Psoas muscle (tissue), 8 donors: Measurements from ENCODE around the gene SLC6A20. TPM values are rescaled to one million over a fixed set of nuclear protein-coding genes. Genes with fewer than 3 reads are reported as not detected.

Source experiments
- ATAC-seq, 4 donors: fragments of 200-7000 bp; cut with Tn5 transposase; one replicate each; pipeline ENCODE4 v1.9.1; 2020; ENCODE audit warnings: moderate library complexity in 3 of 4, mild to moderate bottlenecking in 2 of 4
- DNase-seq, 2 donors: peaks; one replicate each; pipeline ENCODE4 v3.0.0-alpha.2; 2020
- H3K27ac ChIP-seq: fragments of 200-600 bp; one replicate; pipeline ENCODE4 v1.8.0; 2022
- H3K27me3 ChIP-seq, 3 donors: fragments of 200-600 bp in 1 of 3; one replicate each; pipeline versions ENCODE4 v1.6.1 to v1.8.0; 2013 to 2022; ENCODE audit warnings: low read length in 2 of 3, mild to moderate bottlenecking in 2 of 3, moderate library complexity in 1 of 3; ENCODE audit not compliant: insufficient read depth in 3 of 3
- H3K36me3 ChIP-seq, 2 donors: fragments of 200-600 bp in 1 of 2; one replicate each; pipeline versions ENCODE4 v1.6.1 to v1.8.0; 2013 to 2022; ENCODE audit warnings: low read depth in 1 of 2, mild to moderate bottlenecking in 1 of 2, moderate library complexity in 1 of 2; ENCODE audit not compliant: insufficient read depth in 1 of 2
- H3K4me1 ChIP-seq: fragments of 200-600 bp; one replicate; pipeline ENCODE4 v1.8.0; 2022
- H3K4me3 ChIP-seq: fragments of 200-600 bp; one replicate; pipeline ENCODE4 v1.8.0; 2022; ENCODE audit warnings: mild to moderate bottlenecking
- H3K9me3 ChIP-seq: fragments of 200-600 bp; one replicate; pipeline ENCODE4 v1.8.0; 2022
- WGBS, 3 donors: extraction: QIAGEN DNeasy Blood & Tissue Kit; methylation state at CpG; one replicate each; pipeline versions ENCODE4 v1.1.6 to v1.1.7; 2013; 5-methylcytosine and 5-hydroxymethylcytosine counted together
- intact Hi-C, 2 donors: fragments of 100-400 bp; cut with DNase I; formaldehyde crosslinking; loops; one replicate each; pipeline versions ENCODE4 v1.11.0 to v1.14.2; 2022
- polyA plus RNA-seq, 3 donors: library from polyadenylated mRNA; stranded (reverse); fragments of 200-250 nt; gene quantifications; one replicate each; pipeline ENCODE4 v1.2.3, GENCODE V29; 2013
- total RNA-seq, 4 donors: library from RNA; stranded (reverse); fragmentation: NEBNext Ultra II Directional in 2 of 4; extraction: Animal tissue kit (Norgen Biotek cat#: 25700) in 2 of 4; gene quantifications; one replicate each; pipeline versions ENCODE4 v1.2.1 to v1.2.4, GENCODE V29; 2021 to 2023
- TF ChIP-seq, protein P1 (sequence below): fragments of 200-600 bp; IDR thresholded peaks from one replicate; pipeline ENCODE4 v1.8.0; 2022; ENCODE audit warnings: antibody characterized with exemption
- donor health status: healthy with polysubstance abuse.
- donor health status: DM: no; HTN: no; CAD: no; lungs with moderate emphysema.
- donor health status: Bipolar disorder and iron deficiency.
- donor health status: healthy.
- donor health status: DM: yes; HTN: yes; CAD: no.
- donor health status: DM: no; HTN: no; CAD: no.
- donor health status: DM: no; HTN: no; CAD: no.
- donor health status: DM: yes; HTN: yes; CAD: no.

SLC6A20 gene
- total and polyA plus RNA-seq, 7 donors = 0.10 to 0.69 (median 0.42) TPM

DNA sequence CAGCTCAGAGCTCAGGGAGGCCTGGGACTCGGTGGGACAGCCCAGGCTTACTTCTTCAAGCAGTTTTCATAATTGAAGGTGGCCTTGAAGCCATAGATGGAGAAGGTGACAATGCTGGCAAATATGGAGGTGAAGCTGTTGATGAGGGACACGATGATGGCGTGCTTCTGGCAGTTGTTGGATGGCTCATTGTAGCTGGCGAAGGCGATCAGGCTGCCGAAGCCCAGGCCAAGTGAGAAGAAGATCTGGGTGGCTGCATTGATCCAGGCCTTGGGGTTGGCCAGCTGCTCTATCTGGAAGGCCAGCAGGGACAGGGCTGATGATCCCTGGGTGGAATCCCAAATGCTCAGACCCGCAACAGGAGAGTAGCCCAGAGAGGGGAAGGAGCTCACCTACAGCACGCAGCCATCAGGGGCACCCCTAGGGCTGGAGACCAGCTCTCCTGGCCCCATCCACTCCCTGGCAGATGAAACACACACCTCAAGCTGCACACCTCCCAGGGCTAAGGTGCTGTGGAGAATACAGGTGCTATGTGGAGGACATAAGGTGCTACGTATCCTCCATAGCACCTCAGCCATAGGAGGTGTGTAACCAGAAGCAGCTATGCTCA, 25.1 kb downstream of the SLC6A20 start:
- intact Hi-C loops = no loop called here
- DNase-seq = no peak
- H3K36me3 ChIP-seq = no peaks in the 10 kb centered on the region
- 85 to 90% (median 89%) methylated on average over 9 of the region's 9 CpGs for WGBS, 3 donors
- H3K27me3 ChIP-seq = no peaks in the 10 kb centered on the region
- H3K27ac ChIP-seq = no peak overlapping the region
- H3K4me1 ChIP-seq = no peaks in the 10 kb centered on the region
- no peak for ATAC-seq
- H3K4me3 ChIP-seq = no peak overlapping the region
- TF ChIP-seq, protein P1, sequence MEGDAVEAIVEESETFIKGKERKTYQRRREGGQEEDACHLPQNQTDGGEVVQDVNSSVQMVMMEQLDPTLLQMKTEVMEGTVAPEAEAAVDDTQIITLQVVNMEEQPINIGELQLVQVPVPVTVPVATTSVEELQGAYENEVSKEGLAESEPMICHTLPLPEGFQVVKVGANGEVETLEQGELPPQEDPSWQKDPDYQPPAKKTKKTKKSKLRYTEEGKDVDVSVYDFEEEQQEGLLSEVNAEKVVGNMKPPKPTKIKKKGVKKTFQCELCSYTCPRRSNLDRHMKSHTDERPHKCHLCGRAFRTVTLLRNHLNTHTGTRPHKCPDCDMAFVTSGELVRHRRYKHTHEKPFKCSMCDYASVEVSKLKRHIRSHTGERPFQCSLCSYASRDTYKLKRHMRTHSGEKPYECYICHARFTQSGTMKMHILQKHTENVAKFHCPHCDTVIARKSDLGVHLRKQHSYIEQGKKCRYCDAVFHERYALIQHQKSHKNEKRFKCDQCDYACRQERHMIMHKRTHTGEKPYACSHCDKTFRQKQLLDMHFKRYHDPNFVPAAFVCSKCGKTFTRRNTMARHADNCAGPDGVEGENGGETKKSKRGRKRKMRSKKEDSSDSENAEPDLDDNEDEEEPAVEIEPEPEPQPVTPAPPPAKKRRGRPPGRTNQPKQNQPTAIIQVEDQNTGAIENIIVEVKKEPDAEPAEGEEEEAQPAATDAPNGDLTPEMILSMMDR = no peak
- peaks cover 4% of the 10 kb centered on the region for H3K9me3 ChIP-seq

DNA sequence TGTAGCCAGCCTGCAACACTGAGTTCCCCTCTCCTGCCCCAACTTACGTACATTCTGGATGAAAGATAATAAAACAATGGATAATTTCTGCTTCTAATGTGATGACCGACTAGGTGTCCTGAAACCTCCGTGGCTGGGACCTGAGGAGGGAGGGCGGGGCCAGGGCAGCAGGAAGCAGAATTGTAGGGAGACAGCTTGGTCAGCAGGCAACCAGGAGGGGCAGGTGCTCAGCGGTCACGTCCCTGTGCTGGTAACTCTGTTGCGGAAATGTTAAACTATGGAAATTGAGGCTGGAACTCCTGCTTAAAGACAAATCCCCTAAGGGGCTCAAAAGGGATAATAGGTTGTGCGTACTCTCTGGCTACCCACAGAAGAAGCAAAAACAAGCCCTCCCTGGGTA, 30.4 kb downstream of the SLC6A20 start:
- H3K9me3 ChIP-seq = peaks cover 4% of the 10 kb centered on the region
- H3K36me3 ChIP-seq = no peaks in the 10 kb centered on the region
- no peaks in the 10 kb centered on the region for H3K4me1 ChIP-seq
- H3K27me3 ChIP-seq = no peaks in the 10 kb centered on the region
- intact Hi-C loops = loop anchor here in 1 of 2 donors (10.0 kb wide), 1 partner anchor 319 kb away; no protein-coding TSS in a partner anchor
- ATAC-seq (no peak), DNase-seq (no peak)
- TF ChIP-seq, protein P1 = no peak
- no peak overlapping the region for H3K27ac ChIP-seq
- WGBS, 3 donors = 73 to 81% (median 77%) methylated on average over 8 of the region's 8 CpGs
- H3K4me3 ChIP-seq = no peak overlapping the region

DNA sequence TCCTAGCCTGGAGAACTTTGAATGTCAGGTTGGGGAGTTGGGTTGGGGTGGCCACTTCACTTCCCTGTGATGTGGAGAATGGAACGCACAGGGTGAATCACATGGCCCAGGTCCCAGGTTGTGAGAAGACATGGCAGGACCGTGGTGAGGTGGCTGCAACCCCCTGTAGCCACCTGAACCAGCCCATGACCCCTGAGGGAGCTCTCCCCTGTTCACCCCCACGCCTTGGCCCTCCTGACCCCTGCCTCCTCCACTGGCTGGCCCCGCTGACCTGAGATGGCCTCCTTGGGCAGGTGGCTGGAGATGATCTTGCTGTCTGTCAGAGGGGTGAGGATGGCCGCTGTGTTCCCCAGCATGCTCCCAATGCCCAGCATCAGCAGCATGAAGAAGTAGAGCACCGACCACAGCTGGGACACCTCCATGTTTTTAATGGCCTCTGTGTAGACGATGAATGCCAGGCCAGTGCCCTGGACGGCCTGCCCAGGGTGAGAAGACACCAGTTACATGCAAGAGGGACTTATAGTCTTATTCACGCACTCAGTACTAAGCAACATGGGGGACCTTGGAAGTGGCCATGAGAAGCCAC, 31.0 kb downstream of the SLC6A20 start:
- TF ChIP-seq, protein P1 = no peak
- peaks cover 4% of the 10 kb centered on the region for H3K9me3 ChIP-seq
- H3K4me3 ChIP-seq = no peak overlapping the region
- no peak overlapping the region for H3K27ac ChIP-seq
- DNase-seq (no peak), ATAC-seq (no peak)
- intact Hi-C loops = loop anchor here in 1 of 2 donors (10.0 kb wide), 1 partner anchor 319 kb away; no protein-coding TSS in a partner anchor
- 84 to 89% (median 87%) methylated on average over 9 of the region's 9 CpGs for WGBS, 3 donors
- no peaks in the 10 kb centered on the region for H3K36me3 ChIP-seq
- no peaks in the 10 kb centered on the region for H3K27me3 ChIP-seq
- no peaks in the 10 kb centered on the region for H3K4me1 ChIP-seq

DNA sequence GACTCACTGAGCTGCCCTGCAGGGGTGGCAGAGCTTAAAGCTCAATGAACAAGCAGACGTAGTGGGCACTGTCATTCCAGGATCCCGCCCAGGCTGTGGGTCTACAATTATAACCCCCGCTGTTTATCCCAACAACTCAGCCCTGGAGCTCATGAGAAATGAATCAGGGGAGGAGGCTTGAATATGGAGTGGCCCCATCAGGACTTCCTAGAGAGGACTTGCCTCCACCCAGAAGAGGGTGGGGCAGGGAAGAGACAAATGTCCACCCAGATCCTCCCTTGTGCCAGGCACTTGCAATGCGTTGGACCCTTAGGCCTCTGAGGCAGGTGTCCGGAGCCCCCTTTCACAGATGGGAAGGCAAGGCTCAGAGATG, 33.0 kb downstream of the SLC6A20 start:
- no peak for ATAC-seq
- H3K27me3 ChIP-seq = no peaks in the 10 kb centered on the region
- no peak overlapping the region for H3K4me3 ChIP-seq
- peaks cover 4% of the 10 kb centered on the region for H3K9me3 ChIP-seq
- no peaks in the 10 kb centered on the region for H3K4me1 ChIP-seq
- intact Hi-C loops = loop anchor here (5.0 to 10.0 kb wide), 3 partner anchors 144 to 322 kb away; no protein-coding TSS in a partner anchor
- 92 to 97% (median 94%) methylated on average over 5 of the region's 5 CpGs for WGBS, 3 donors
- TF ChIP-seq, protein P1 = no peak
- no peak overlapping the region for H3K27ac ChIP-seq
- no peak for DNase-seq
- no peaks in the 10 kb centered on the region for H3K36me3 ChIP-seq
